ENCODE results near the gene INF2.

DNA sequence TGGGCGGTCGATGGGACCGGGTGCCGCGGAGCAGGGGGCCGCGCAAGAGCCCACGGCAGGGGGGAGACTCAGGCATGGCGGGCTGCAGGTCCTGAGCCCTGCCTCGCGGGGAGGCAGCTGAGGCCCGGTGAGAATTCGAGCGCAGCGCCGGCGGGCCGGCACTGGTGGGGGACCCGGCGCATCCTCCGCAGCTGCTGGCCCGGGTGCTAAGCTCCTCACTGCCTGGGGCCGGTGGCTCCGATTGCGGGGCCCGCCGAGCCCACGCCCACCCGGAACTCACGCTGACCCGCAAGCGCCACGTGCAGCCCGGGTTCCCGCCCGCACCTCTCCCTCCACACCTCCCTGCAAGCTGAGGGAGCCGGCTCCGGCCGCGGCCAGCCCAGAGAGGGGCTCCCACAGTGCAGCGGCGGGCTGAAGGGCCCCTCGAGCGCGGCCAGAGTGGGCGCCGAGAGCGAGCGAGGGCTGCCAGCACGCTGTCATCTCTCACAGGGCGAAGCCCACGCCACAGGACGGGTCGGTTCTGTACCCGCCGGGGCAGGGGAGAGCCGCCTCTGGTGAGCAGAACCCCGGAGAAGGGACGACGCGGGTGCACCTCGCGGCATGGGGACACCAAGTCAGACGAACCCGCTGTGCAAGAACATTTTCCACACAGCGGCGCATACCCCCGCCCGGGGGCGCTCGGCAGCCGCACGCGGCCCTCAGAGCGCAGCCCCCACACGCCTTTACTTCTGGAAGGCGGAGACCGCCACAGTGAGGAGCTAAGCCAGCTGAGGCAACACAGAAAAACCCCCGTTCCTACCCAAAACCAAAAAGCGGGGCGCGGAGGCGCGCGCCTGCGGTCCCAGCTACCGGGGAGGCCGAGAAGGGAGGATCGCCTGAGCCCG, 62.4 kb downstream of the INF2 start:
- TF ChIP-seq, protein P1, sequence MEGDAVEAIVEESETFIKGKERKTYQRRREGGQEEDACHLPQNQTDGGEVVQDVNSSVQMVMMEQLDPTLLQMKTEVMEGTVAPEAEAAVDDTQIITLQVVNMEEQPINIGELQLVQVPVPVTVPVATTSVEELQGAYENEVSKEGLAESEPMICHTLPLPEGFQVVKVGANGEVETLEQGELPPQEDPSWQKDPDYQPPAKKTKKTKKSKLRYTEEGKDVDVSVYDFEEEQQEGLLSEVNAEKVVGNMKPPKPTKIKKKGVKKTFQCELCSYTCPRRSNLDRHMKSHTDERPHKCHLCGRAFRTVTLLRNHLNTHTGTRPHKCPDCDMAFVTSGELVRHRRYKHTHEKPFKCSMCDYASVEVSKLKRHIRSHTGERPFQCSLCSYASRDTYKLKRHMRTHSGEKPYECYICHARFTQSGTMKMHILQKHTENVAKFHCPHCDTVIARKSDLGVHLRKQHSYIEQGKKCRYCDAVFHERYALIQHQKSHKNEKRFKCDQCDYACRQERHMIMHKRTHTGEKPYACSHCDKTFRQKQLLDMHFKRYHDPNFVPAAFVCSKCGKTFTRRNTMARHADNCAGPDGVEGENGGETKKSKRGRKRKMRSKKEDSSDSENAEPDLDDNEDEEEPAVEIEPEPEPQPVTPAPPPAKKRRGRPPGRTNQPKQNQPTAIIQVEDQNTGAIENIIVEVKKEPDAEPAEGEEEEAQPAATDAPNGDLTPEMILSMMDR (IDR thresholded peaks at IDR 0.05): no peak
- no peak for TF ChIP-seq POLR2A (IDR thresholded peaks at IDR 0.05)

Measured in esophagus squamous epithelium (tissue), 4 donors.